HG02763 (cell line): ENCODE results near the gene TRAF5.
"Not testable (repeated sequence)": the region's sequence is repeated elsewhere in the genome, so short reads cannot be mapped to it uniquely, and the experiment has no call there.

ENCODE experiments used
- ATAC-seq: cut with Tn5 transposase; IDR thresholded peaks from one replicate; pipeline ENCODE4 v1.9.1; 2021; ENCODE audit warnings: mild to moderate bottlenecking, moderate library complexity; ENCODE audit not compliant: unreplicated experiment

Gene TRAF5

DNA sequence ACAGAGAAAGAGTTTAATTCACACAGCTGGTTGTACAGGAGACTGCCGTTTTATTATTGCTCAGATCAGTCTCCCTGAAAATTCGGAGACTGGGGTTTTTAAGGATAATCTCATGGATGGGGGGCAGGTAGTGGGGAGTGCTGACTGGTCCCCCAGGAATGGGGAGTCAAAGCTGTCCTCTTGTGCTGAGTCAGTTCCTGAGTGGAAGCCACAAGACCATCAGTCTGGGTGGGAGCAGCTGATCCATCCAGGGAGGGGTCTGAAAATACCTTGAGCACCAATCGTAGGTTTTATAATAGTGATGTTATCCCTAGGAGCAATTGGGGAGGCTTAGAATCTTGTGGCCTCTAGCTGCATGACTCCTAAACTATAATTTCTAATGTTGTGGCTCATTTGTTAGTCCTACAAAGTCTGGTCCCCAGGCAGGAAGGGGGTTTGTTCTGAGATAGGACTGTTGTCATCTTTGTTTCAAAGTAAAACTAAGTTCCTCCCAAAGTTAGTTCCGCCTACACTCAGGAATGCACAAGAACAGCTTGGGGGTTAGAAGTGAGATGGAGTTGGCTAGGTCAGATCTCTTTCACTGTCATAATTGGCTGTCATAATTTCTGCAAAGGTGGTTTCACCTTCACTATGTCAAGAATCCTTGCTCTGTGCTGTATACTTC is 50.3 kb downstream of the TRAF5 start:
- no peak for ATAC-seq

DNA sequence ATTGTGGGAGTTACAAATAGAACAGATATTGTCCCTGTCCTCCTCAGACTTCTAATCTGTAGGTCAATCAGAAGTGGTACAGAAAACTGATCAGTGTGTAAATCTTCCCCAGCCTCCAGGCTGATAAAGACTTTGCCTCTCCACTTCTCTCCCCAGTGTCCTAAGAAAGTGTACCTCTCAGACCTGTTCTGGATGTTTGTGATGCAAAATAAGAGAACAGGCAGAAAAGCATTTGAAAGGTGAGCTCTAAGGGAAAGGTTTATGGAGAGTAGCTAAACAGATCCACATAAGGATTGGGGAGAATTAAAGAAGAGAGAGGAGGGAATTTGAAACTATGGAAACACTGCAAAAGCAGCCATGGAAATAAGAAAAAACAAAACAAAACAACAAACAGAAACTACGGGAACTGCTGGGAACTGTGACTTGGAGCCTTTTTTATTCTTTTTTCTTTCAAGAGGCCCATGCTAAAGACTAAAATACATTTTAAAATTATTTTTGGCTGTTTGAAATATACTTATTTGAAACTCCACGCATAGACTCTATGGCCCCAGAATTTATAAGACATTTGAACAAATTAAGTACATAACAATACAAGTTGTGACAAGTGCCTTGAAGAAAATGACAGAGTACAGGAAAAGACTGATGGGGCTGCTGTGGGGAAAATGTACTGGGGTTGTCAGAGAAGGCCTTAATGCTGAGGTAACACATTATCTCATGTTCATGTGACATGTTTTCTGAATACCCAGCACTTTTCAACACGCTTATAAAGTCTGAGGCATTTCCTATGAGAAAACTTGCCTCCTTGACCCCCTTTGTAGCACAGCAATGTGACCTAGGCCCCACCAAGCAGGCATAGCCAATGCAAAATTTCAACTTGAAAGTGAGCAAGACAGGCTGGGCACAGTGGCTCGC is 51.2 kb downstream of the TRAF5 start:
- no peak for ATAC-seq

DNA sequence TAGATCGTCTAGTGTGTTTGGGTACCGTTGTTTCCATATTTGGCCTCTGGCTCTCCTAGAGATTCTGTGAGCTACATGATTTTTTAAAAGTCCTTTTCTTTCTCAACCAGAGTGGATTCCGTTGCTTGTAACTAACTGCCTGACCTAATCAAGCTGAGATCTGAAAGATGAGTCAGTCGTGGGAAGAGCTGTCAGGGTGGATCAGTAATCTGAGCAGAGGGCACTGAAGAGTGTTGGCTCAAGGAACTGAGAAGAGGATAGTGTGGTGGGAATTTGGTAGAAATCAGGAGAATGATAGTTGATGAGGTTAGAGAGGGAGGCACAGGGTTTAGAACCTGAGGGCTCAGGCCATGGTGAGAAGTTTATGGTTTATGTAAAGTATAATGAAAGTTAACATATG is 52.2 kb downstream of the TRAF5 start:
- no peak for ATAC-seq

DNA sequence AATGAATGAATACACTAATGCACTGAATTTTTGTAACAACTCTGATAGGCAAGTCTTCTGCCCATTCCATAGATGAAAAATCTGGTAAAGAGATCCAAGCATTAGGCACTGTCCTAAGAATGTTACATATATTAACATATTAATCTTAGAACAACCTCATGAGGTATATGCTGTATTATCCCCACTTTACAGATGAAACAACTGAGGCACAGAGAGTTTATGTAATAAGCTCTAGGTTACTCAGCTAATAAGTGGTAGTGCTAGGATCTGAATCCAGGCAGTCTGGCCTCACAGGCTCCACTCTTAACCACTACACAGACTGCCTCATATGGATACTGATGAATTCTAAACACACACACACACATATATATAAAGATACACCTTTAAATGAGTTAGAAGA is 52.8 kb downstream of the TRAF5 start:
- ATAC-seq: no peak

DNA sequence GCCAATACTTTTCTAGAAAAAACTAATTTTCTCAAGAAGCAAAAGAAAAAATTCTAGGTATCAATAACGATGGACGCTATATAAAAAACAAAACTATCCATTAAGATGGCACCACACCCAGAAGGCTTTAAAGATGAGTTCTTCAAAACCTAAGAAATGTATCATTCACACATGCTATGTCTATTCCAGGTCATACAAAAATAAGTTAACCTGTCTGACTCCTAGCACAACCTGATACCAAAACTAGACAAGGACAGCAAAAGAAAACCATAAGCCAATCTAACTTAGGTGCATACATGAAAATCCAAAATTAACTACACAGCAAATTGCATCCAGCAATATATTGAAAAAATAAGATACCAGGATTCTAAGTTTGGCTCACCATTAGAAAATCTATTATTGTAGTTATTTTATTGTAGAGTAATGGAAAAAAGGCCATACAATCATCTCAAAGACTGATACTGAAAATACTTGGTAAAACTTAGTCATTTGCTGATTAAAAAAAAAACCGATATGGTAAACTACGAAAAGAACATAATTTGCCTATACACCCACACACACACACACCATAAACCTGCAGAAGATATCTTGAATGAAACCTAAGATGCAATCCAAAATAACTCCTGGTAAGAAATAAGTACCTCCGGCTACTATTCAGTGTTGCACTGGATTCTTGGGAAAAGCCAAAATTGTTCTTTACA is 55.0 kb downstream of the TRAF5 start:
- no peak for ATAC-seq

DNA sequence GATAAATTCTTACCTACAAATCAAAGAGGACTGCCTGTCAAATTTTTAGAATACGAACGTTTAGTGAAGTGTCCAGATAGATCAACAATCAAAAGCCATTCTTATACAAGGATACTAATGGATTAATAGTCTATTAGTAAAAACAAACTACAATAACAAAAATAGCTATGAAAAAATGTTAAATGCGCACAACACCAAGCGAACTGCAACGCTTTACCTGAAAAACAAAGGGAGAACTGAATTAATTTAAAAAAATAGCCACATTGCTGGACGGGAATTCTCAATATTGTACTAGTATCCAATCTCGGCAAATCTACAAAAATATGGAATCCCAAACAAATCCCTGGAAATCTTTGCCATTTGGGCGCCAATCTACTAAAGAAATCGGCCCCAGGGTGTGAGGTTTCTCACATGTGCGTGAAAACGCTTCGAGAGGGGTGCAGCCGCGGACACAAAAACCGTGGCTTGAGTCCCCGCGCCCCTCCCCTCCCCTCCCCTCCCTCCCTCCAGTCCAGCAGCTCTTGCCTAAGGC is 55.6 kb downstream of the TRAF5 start:
- no peak for ATAC-seq

DNA sequence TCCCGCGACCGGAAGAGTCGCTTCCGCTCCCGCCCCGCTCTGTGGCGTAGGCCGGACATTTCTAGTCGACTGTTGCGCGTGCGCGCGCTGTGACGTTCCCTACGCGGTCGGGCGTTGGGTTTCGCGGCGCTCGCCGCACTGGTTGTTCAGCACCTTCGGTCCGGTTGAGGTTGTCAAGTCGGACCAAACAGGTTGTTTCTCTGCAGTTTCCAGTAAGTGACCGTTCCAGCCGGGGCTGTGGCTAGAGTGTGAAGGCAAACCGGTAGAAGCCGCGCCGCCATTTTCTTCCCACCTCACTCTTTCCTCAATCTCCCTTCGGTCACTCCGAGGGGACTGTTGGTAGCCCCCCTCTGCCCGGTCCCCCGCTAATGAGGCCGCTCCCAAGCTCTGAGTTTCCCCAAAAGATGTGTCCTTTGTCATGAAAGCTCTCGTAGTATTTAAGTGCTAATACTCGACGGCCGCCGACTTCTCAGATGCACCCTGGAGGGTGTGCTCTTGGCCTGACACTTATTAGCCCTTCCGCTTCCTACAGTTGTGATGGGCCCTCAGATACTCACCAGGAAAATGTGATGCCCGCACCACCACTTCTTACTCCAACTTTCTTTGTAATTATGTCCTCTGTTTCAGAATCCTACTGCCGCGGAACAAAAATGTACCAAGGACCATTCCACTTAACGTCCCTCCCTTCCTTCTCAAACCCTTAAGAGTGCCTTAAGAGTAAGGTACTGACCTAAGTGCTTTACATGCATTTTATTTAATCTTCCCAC is 56.3 kb downstream of the TRAF5 start:
- peak; percentile 94 for ATAC-seq

DNA sequence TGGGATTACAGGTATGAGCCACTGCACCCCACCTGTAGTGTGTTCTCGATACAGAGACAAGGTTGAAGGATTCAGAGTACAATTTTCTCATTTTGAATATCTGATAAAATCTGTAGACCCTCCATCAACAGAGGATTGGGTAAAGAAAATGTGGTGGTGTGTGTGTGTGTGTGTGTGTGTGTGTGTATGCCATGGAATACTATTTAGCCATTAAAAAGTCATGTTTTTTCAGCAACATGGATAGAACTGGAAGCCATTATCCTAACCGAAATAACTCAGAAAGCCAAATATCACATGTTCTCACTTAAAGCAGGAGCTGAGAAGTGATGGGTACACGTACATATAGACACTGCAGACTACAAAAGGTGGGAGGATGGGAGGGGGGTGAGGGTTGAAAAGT is 57.9 kb downstream of the TRAF5 start:
- no peak for ATAC-seq

DNA sequence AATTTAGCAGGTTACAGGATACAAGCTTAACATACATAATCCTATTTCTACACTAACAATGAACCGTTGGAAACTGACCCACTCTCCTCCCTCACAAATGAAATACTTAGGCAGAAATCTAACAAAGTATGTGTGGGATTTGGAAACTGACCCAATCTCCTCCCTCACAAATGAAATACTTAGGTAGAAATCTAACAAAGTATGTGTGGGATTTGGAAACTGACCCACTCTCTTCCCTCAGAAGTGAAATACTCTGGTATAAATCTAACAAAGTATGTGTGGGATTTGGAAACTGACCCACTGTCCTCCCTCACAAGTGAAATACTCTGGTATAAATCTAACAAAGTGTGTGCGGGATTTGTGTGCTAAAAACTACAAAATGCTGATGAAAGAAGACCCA is 60.3 kb downstream of the TRAF5 start:
- no peak for ATAC-seq

DNA sequence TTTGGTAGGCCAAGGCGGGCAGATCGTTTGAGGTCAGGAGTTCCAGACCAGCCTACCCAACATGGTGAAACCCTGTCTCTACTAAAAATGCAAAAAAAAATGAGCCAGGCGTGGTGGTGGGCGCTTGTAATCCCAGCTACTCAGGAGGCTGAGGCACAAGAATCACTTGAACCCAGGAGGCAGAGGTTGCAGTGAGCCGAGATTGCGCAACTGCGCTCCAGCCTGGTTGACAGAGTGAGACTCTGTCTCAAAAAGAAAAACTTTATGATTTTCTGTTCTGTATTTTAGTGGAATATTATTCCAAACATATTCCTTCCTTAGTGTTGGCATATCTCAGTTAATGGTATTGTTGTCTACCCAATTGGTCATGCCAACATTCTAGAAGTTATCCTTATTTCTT is 64.2 kb downstream of the TRAF5 start:
- ATAC-seq: not testable (repeated sequence)

DNA sequence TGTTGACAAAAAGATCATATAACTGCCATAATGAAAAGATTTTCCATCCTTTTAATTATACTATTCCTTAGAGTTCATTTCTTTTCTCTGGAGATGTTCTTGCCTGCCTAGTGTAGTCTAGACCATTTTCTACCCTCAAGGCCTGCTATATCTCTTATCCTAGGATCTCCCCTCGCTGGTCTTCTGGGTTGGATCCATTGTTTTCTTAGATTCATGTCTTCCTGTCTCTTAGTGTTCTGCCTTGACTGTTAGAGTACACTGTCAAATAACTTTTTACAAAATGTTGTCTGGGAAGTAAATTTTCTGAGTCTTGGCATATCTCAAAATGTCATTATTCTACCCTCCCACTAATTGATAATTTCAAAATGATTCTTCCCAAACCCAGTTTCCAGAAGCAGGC is 66.6 kb downstream of the TRAF5 start:
- ATAC-seq: no peak

DNA sequence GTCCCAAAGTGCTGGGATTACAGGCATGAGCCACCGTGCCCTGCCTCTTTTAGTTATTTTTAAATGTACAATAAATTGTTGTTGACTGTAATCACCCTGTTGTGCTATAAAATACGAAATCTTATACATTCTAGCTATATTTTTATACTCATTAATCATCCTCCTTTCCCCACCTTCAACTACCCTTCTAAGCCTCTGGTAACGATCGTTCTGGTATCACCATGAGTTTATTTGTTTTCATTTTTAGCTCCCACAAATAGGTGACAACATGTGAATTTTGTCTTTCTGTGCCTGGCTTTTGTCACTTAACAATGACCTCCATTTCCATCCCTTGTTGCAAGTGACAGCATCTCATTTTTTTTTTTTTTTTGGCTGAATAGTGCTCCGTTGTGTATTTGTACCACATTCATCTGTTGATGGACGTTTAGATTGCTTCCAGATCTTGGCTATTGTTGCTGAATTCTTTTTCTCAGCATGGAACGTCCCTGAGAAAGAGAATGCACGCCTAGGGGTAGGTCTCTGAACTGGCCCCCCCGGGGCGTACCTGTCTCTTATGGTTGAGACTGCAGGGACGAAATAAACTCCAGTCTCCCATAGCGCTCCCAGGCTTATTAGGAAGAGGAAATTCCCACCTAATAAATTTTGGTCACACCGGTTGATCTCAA is 71.8 kb downstream of the TRAF5 start:
- not testable (repeated sequence) for ATAC-seq

DNA sequence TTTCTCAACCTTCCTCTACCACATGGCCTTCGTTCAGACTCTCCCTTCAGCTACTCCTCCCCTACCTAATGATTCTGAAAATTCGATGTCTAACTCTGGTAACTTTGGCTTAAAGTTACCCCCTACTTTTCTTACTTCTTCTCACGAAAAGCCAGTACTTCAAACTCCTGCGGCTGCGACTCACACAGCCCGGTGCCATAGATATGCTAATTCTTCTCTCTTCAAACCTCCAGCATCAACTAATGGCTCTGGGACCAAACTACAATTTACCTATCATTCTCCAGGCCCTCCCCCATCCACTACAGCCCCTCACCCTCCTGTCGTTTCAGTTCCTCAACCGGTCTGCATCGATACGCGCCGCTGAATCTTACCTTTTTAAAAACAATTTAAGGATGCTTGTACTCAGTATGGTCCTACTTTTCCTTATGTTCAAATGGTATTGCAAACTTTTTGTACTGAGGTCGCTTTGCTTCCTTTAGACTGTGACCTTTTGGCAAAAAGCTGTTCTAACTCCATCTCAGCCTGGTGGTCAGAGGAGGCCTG is 73.3 kb downstream of the TRAF5 start:
- not testable (repeated sequence) for ATAC-seq

DNA sequence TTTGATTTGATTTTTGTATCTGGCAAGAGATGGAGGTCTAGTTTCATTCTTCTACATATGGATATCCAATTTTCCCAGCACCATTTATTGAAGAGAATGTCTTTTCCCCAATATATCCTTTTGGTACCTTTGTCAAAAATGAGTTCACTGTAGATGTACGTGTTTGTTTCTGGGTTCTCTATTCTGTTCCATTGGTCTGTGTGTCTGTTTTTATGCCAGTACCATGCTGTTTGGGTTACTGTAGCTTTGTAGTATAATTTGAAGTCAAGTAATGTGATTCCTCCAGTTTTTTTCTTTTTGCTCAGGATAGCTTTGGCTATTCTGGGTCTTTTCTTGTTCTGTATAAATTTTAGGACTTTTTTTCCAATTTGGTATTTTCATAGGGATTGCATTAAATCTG is 75.1 kb downstream of the TRAF5 start:
- ATAC-seq: not testable (repeated sequence)

DNA sequence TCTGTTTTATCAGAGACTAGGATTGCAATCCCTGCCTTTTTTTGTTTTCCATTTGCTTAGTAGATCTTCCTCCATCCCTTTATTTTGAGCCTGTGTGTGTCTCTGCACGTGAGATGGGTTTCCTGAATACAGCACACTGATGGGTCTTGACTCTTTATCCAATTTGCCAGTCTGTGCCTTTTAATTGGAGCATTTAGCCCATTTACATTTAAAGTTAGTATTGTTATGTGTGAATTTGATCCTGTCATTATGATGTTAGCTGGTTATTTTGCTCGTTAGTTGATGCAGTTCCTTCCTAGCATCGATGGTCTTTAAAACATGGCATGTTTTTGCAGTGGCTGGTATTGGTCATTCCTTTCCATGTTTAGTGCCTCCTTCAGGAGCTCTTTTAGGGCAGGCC is 79.5 kb downstream of the TRAF5 start:
- ATAC-seq: not testable (repeated sequence)

DNA sequence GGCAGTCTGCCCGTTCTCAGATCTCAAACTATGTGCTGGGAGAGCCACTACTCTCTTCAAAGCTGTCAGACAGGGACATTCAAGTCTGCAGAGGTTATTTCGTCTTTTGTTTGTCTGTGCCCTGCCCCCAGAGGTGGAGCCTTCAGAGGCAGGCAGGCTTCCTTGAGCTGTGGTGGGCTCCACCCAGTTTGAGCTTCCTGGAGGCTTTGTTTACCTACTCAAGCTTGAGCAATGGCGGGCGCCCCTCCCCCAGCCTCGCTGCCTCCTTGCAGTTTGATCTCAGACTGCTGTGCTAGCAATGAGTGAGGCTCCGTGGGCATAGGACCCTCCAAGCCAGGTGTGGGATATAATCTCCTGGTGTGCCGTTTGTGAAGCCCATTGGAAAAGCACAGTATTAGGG is 81.1 kb downstream of the TRAF5 start:
- not testable (repeated sequence) for ATAC-seq

DNA sequence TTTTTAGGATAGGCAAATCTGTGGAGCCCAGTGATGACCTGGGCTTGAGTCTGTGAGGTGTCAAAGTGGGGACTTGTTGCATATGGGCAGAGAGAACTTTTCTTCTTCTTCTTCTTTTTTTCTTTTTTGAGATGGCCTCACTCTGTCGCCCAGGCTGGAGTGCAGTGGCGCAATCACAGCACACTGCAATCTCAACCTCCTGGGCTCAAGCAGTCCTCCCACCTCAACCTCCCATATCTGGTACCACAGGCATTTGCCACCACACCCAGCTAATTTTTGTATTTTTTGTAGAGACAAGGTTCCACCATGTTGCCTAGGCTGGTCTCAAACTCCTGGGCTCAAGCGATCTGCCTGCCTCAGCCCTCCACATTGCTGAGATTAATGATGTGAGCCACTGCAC is 85.0 kb downstream of the TRAF5 start:
- ATAC-seq: no peak

DNA sequence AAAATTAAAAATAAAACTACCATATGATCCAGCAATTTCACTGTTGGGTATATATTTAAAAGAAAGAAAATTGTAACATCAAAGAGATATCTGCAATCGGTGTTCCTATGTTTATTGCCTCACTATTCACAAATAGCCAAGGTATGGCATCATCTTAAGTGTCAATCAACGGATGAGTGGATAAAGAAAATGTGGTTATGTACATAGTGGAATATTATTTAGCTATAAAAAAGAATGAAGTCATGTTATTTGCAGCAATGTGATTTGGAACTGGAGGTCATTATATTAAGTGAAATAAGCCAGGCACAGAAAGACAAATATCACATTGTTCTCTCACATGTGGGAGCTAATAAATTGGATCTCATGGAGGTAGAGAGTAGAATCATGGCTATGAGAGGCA is 89.1 kb downstream of the TRAF5 start:
- ATAC-seq: no peak

DNA sequence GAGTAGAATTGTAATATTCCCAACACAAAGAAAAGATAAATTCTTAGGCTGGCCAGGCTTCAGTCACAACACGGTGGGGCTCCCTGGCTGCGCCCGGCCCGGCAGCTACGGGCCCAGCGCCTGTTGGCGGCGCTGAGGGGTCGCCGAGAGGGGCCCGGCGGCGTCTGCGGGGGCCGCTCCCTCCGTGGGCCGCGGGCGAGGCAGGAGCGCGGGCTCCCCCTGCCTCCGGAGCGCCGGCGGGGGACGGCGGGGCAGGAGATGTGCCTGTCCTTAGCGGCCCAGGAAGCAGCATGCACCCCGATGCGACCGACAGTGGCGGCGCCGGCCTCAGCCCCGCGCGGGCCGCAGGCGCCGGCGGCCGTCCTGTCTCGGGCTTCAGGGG is 89.6 kb downstream of the TRAF5 start:
- peak; percentile 56 for ATAC-seq
